SK-N-SH treated with all-trans-retinoic acid at 6 μM for 48 hours (cell line): ENCODE measurements around the gene PLAAT1.

Experiments used
- ATAC-seq: fragments of 200-7000 bp; cut with Tn5 transposase; 3 replicates; pipeline ENCODE4 v1.9.1; 2020; ENCODE audit warnings: mild to moderate bottlenecking, moderate library complexity
- ARNTL ChIP-seq: fragments of 450-650 bp; formaldehyde crosslinking; IDR thresholded peaks from 2 replicates; pipeline ENCODE4 v1.5.0; 2020; ENCODE audit warnings: low read depth, mild to moderate bottlenecking, moderate library complexity, borderline replicate concordance
- BACH2 ChIP-seq: fragments of 250-450 bp; sonication (Bioruptor Pico); IDR thresholded peaks from 2 replicates; pipeline ENCODE4 v1.9.0; 2021; ENCODE audit warnings: mild to moderate bottlenecking, borderline replicate concordance
- CREB5 ChIP-seq: fragments of 250-450 bp; sonication (Bioruptor Pico); IDR thresholded peaks from 2 replicates; pipeline ENCODE4 v1.5.1; 2020; ENCODE audit warnings: low read depth, mild to moderate bottlenecking, moderate library complexity
- CSDC2 ChIP-seq: fragments of 250-450 bp; sonication (Bioruptor Pico); IDR thresholded peaks from 2 replicates; pipeline ENCODE4 v1.5.0; 2020; ENCODE audit warnings: mild to moderate bottlenecking, moderate library complexity
- CSRNP3 ChIP-seq: fragments of 250-450 bp; sonication (Bioruptor Pico); IDR thresholded peaks from 2 replicates; pipeline ENCODE4 v1.5.1; 2021; ENCODE audit warnings: mild to moderate bottlenecking, moderate library complexity
- GLIS3 ChIP-seq: fragments of 250-450 bp; sonication (Bioruptor Pico); IDR thresholded peaks from 2 replicates; pipeline ENCODE4 v1.5.0; 2020; ENCODE audit warnings: mild to moderate bottlenecking, moderate library complexity
- OSR1 ChIP-seq: fragments of 250-450 bp; sonication (Bioruptor Pico); IDR thresholded peaks from 2 replicates; pipeline ENCODE4 v1.8.0; 2022; ENCODE audit warnings: moderate library complexity, mild to moderate bottlenecking, inconsistent platforms
- PATZ1 ChIP-seq: fragments of 250-450 bp; sonication (Bioruptor Pico); IDR thresholded peaks from 2 replicates; pipeline ENCODE4 v1.8.0; 2020; ENCODE audit warnings: mild to moderate bottlenecking, moderate library complexity, borderline replicate concordance
- POU6F1 ChIP-seq: fragments of 250-450 bp; sonication (Bioruptor Pico); IDR thresholded peaks from 2 replicates; pipeline ENCODE4 v1.8.0; 2021; ENCODE audit warnings: low read depth, mild to moderate bottlenecking, moderate library complexity, borderline replicate concordance
- PPARA ChIP-seq: fragments of 250-450 bp; sonication (Bioruptor Pico); IDR thresholded peaks from 2 replicates; pipeline ENCODE4 v1.5.0; 2020; ENCODE audit warnings: mild to moderate bottlenecking, borderline replicate concordance
- RARB ChIP-seq: fragments of 250-450 bp; sonication (Bioruptor Pico); IDR thresholded peaks from 2 replicates; pipeline ENCODE4 v1.8.0; 2021; ENCODE audit warnings: mild to moderate bottlenecking, moderate library complexity
- SNAI2 ChIP-seq: fragments of 250-450 bp; sonication (Bioruptor Pico); IDR thresholded peaks from 2 replicates; pipeline ENCODE4 v1.5.0; 2020; ENCODE audit warnings: mild to moderate bottlenecking, moderate library complexity
- TOX ChIP-seq: fragments of 250-450 bp; sonication (Bioruptor Pico); IDR thresholded peaks from 2 replicates; pipeline ENCODE4 v1.8.0; 2021; ENCODE audit warnings: mild to moderate bottlenecking, moderate library complexity, borderline replicate concordance
- TSHZ2 ChIP-seq: fragments of 250-450 bp; sonication (Bioruptor Pico); IDR thresholded peaks from 2 replicates; pipeline ENCODE4 v1.5.0; 2020; ENCODE audit warnings: mild to moderate bottlenecking, moderate library complexity
- ZC3H10 ChIP-seq: fragments of 250-450 bp; sonication (Bioruptor Pico); IDR thresholded peaks from 2 replicates; pipeline ENCODE4 v1.5.1; 2021; ENCODE audit warnings: mild to moderate bottlenecking, moderate library complexity
- ZFP3 ChIP-seq: fragments of 250-450 bp; sonication (Bioruptor Pico); IDR thresholded peaks from 2 replicates; pipeline ENCODE4 v1.5.0; 2020; ENCODE audit warnings: mild to moderate bottlenecking, moderate library complexity
- ZFP30 ChIP-seq: fragments of 450-650 bp; formaldehyde crosslinking; IDR thresholded peaks from 2 replicates; pipeline ENCODE4 v1.5.0; 2022; ENCODE audit warnings: mild to moderate bottlenecking, moderate library complexity
- ZNF565 ChIP-seq: fragments of 450-650 bp; formaldehyde crosslinking; conservative IDR thresholded peaks from 2 replicates; pipeline ENCODE4 v1.5.0; 2020; ENCODE audit warnings: low read depth, mild to moderate bottlenecking, moderate library complexity
- ZNF70 ChIP-seq: fragments of 450-650 bp; formaldehyde crosslinking; IDR thresholded peaks from 2 replicates; pipeline ENCODE4 v1.5.0; 2020; ENCODE audit warnings: mild to moderate bottlenecking, moderate library complexity
- ZNF8 ChIP-seq: fragments of 450-650 bp; formaldehyde crosslinking; IDR thresholded peaks from 2 replicates; pipeline ENCODE4 v1.5.0; 2020; ENCODE audit warnings: mild to moderate bottlenecking, moderate library complexity

Gene PLAAT1

GRCh38 chr3:193240850-193241706, at the start of gene PLAAT1:
TSS of gene PLAAT1 (plus strand) at chr3:193241222. CDS start at chr3:193255651, 14,429 bp downstream.
- ATAC-seq = peak; percentile 90
- TF ChIP-seq ARNTL (CRISPR knock-in tag) (no peak), CSRNP3 (no peak), ZC3H10 (CRISPR knock-in tag) (no peak), PATZ1 (no peak), ZFP3 (CRISPR knock-in tag) (no peak), CREB5 (CRISPR knock-in tag) (no peak), ZFP30 (no peak), ZNF70 (CRISPR knock-in tag) (no peak), BACH2 (no peak), TSHZ2 (no peak), TOX (CRISPR knock-in tag) (no peak), SNAI2 (CRISPR knock-in tag) (no peak), ZNF8 (no peak), POU6F1 (CRISPR knock-in tag) (no peak)

GRCh38 chr3:193194371-193194770, 46.7 kb upstream of the PLAAT1 start:
- no peak for ATAC-seq
- TF ChIP-seq POU6F1 (CRISPR knock-in tag) (no peak), ZNF8 (no peak), ZC3H10 (CRISPR knock-in tag) (no peak), GLIS3 (CRISPR knock-in tag) (no peak), ZFP30 (no peak), RARB (CRISPR knock-in tag) (no peak), ZNF565 (CRISPR knock-in tag) (no peak), OSR1 (CRISPR knock-in tag) (no peak), PATZ1 (no peak), CSDC2 (no peak), CSRNP3 (no peak), PPARA (CRISPR knock-in tag) (no peak), ARNTL (CRISPR knock-in tag) (no peak), ZNF70 (CRISPR knock-in tag) (no peak), ZFP3 (CRISPR knock-in tag) (no peak), BACH2 (no peak)
